AG04450 (cell line): ENCODE data around the gene SPOUT1. TPM values are rescaled to one million over a fixed set of nuclear protein-coding genes. Genes with fewer than 3 reads are reported as not detected.
"Not testable (repeated sequence)": the region's sequence is repeated elsewhere in the genome, so short reads cannot be mapped to it uniquely, and the experiment has no call there.

ENCODE experiments used
- CTCF ChIA-PET: fragments of 300-600, 350-600 bp; formaldehyde crosslinking; extraction: SDS; loops from one replicate; lab custom pipeline; 2022; ENCODE audit warnings: antibody characterized with exemption, inconsistent platforms; lab: Charles Lee
- POLR2A ChIA-PET: fragments of 350-600 bp; formaldehyde crosslinking; extraction: SDS; loops from one replicate; lab custom pipeline; 2021; ENCODE audit warnings: antibody characterized with exemption, inconsistent platforms; lab: Yijun Ruan, JAX
- DNase-seq: peaks from one replicate; pipeline ENCODE4 v3.0.0-alpha.2; 2011; ENCODE audit warnings: low read depth, low spot score
- H3K27ac ChIP-seq: one replicate; pipeline ENCODE4 v1.5.1; 2012; ENCODE audit warnings: low read depth, low read length, control low read depth
- H3K27me3 ChIP-seq: one replicate; pipeline ENCODE4 v1.6.0; 2012; ENCODE audit warnings: low read length; ENCODE audit not compliant: control insufficient read depth, insufficient read depth
- H3K4me3 ChIP-seq: 2 replicates; pipeline ENCODE4 v1.5.1; 2011; ENCODE audit warnings: mild to moderate bottlenecking, low read depth, low read length, control low read depth
- H3K9me3 ChIP-seq: 2 replicates; pipeline ENCODE4 v1.5.1; 2012; ENCODE audit warnings: low read length; ENCODE audit not compliant: control insufficient read depth, insufficient read depth
- polyA plus RNA-seq: library from polyadenylated mRNA; depleted of rRNA; stranded (reverse); fragments of >200 nt; gene quantifications from 2 replicates; pipeline ENCODE4 v1.2.3, GENCODE V29; 2011
- TF ChIP-seq, protein P1 (sequence below): IDR thresholded peaks from 2 replicates; pipeline ENCODE4 v1.5.1; 2011; ENCODE audit warnings: low read depth, low read length, control low read depth, inconsistent platforms

Gene SPOUT1
- polyA plus RNA-seq, 1 experiment, result 19.1 TPM

- Histone ChIP-seq H3K4me3 (no peak overlapping the region), H3K27me3 (no peaks in the 10 kb centered on the region), H3K9me3 (no peaks in the 10 kb centered on the region), H3K27ac (no peak overlapping the region)
- ChIA-PET POLR2A (interaction anchor here (0.6 to 0.7 kb wide), 3 partner anchors 9 to 51 kb away, joined by 4 to 8 read pairs (median 4); no protein-coding TSS in a partner anchor), CTCF (interaction anchor here (1.2 kb wide), 1 partner anchor 18 kb away, joined by 5 read pairs; the partner anchor contains the start of gene ENDOG)
- DNase-seq, result no peak
- TF ChIP-seq, protein P1, sequence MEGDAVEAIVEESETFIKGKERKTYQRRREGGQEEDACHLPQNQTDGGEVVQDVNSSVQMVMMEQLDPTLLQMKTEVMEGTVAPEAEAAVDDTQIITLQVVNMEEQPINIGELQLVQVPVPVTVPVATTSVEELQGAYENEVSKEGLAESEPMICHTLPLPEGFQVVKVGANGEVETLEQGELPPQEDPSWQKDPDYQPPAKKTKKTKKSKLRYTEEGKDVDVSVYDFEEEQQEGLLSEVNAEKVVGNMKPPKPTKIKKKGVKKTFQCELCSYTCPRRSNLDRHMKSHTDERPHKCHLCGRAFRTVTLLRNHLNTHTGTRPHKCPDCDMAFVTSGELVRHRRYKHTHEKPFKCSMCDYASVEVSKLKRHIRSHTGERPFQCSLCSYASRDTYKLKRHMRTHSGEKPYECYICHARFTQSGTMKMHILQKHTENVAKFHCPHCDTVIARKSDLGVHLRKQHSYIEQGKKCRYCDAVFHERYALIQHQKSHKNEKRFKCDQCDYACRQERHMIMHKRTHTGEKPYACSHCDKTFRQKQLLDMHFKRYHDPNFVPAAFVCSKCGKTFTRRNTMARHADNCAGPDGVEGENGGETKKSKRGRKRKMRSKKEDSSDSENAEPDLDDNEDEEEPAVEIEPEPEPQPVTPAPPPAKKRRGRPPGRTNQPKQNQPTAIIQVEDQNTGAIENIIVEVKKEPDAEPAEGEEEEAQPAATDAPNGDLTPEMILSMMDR, result no peak
Measured at GRCh38 chr9:128800061-128800460, 29.5 kb downstream of the SPOUT1 start.

DNA sequence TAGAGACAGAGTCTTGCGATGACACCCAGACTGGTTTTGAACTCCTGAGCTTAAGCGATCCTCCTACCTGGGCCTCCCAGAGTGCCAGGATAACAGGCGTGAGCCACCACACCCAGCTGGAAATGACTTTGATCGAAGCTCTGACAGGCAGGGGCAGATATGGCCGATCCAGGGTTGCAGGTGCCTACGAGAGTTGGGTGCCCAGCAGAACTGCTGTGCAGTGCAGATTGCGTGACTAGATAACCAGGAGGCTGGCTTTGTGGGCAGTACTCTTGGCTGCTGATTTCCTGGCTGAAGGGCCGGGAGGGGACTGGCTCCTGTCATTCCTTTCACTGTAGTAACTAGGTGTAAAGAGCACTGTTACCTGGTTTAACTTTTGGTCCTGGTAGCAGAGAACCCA lies 30.7 kb downstream of the SPOUT1 start:
- CTCF ChIA-PET, result no interaction called here
- H3K27me3 ChIP-seq, result no peaks in the 10 kb centered on the region
- POLR2A ChIA-PET, result no interaction called here
- H3K9me3 ChIP-seq, result no peaks in the 10 kb centered on the region
- no peak overlapping the region for H3K4me3 ChIP-seq
- TF ChIP-seq, protein P1, result no peak
- H3K27ac ChIP-seq, result no peak overlapping the region
- no peak for DNase-seq

GRCh38 chr9:128794961-128795360 lies 34.6 kb downstream of the SPOUT1 start:
- POLR2A ChIA-PET, DNase-seq: not testable (repeated sequence)
- CTCF ChIA-PET, result interaction anchor here (0.7 to 1.1 kb wide), 2 partner anchors 32 to 147 kb away, joined by 3 to 4 read pairs; no protein-coding TSS in a partner anchor

GRCh38 chr9:128792978-128793686 lies 36.5 kb downstream of the SPOUT1 start:
- POLR2A ChIA-PET, result no interaction called here
- H3K4me3 ChIP-seq, result no peak overlapping the region
- H3K27me3 ChIP-seq, result no peaks in the 10 kb centered on the region
- DNase-seq, result no peak
- no peak overlapping the region for H3K27ac ChIP-seq
- CTCF ChIA-PET, result interaction anchor here (2.1 kb wide), 1 partner anchor 25 kb away, joined by 10 read pairs; the partner anchor contains the start of gene ENDOG
- no peaks in the 10 kb centered on the region for H3K9me3 ChIP-seq
- TF ChIP-seq, protein P1, result no peak

More at GRCh38 chr9:128794961-128795360, 34.6 kb downstream of the SPOUT1 start:
- H3K27me3 ChIP-seq, H3K27ac ChIP-seq, H3K9me3 ChIP-seq, H3K4me3 ChIP-seq: not testable (repeated sequence)

GRCh38 chr9:128792134-128792533 lies 37.5 kb downstream of the SPOUT1 start:
- Histone ChIP-seq H3K9me3 (peaks cover 3% of the 10 kb centered on the region; the same call in 1 of the 2 replicates), H3K27me3 (no peaks in the 10 kb centered on the region), H3K27ac (no peak overlapping the region), H3K4me3 (no peak overlapping the region)
- no peak for DNase-seq
- POLR2A ChIA-PET, result no interaction called here
- TF ChIP-seq, protein P1, result no peak
- CTCF ChIA-PET, result interaction anchor here (2.1 kb wide), 1 partner anchor 26 kb away, joined by 10 read pairs; the partner anchor contains the start of gene ENDOG
